ENCODE measurements around the gene TOLLIP.
"Not testable (repeated sequence)": the region's sequence is repeated elsewhere in the genome, so short reads cannot be mapped to it uniquely, and the experiment has no call there.

The TOLLIP gene

DNA sequence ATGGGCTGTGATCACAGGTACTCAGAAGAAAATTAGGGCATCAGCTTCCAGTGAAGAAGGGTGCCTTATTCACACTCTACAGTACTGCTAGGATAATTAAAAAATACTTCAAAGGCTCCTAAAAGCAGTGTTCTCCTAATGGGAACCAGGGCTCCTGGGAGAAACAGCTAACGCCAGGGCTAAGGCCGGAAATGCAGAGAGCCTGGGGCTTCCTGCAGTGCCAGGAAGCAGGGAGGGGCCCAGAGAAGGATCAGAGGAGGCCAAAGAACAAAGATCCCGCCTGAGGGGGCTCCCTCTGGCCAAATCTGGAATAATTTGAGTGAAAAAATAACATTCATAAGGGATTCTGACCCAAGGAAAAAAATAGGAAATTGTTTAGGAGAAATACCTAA is 27.5 kb downstream of the TOLLIP start:
- DNase-seq (ENCODE audit: low read depth), result no peak

DNA sequence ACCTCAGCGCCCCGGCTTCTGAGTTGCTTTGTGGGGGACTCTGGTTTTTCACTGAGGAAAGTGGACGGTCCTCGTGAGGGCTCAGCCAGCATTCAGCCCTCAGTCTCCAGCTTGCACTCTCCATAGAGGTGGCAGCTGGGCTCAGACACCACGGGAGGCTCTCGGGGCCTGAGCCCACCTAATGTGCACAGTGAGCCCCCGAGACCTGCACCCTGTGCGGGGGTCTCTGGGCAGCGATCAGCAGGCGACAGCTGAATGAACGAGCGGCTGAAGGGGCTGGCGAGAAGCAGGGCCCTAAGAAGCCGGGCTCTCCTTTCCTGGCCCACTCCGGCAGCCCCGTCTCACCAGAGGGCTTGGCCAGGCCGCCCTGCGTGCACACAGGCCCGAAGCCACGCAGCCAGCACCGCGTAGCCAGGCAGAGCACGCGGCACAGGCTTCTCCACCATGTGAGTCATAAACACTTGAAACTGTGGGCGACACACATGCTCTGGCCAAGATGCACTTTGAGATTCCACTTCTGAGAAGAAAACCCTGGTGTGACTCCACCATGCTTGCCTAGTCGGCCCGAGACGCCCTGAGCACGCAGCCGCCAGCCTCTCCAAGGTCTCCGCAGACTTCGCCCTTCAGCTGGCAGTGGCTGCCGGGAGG is 28.0 kb downstream of the TOLLIP start:
- no peak for DNase-seq (ENCODE audit: low read depth)

DNA sequence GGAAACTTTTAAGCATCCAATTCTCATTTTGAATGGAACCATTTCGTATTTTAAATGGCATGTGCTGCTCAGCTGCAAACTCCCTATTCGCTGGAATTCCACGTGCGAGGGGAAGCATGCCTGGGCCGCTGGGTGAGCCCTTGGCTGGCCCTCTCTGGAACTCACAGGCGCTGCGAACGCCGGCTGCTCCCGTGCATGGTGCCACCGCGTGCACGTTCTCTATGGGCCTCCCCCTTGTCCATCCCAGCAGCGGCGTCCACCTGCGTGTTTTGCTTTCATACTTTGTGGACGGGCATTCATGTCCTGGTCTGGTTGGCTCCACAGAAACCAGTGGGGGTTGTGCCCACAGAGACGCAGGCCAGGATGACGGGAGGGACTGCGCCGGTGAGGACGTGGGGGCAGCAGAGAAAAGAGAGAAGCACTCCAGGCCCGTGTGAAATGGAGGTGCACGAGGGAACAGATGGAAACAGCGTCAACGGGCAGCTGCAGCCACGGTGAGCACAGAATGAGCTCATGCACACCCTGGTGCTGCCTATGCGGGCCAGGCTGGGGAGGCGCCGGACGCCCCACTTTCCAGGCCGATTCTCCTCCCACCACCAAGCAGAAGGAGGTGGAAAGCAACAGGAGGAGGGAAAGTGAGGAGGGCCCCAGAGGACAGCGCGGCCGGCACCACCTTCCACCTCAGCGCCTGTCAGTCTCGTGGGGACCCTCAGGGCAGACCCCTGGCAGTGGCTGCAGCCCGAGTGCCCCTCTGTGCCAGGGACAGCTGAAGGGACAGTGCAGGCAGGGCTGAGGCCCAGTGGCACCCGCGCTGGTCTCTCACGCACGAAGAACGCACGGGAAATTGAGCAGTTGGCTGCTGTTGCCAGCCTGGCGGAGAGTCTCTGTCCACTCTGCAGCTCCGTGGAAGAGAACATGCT is 29.1 kb downstream of the TOLLIP start:
- DNase-seq (ENCODE audit: low read depth), result no peak

DNA sequence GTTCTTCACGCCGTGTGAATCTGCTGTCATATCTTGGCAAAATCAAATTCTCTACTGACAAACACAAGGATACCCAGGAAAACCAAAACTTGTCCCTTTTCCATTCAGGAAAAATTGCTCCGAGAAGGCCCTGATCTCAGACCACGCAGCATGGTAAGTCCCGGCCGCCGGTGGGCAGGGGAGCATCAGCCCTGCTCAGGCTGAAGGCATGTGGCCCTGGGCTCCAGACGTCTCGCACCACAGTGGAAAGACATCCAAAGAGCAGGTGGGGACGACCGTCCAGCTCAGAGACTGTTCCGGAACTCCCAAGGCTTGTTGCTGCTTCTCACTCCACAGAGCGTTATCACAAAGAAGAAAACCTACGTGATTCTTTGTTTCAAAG is 29.8 kb downstream of the TOLLIP start:
- no peak for DNase-seq (ENCODE audit: low read depth)

DNA sequence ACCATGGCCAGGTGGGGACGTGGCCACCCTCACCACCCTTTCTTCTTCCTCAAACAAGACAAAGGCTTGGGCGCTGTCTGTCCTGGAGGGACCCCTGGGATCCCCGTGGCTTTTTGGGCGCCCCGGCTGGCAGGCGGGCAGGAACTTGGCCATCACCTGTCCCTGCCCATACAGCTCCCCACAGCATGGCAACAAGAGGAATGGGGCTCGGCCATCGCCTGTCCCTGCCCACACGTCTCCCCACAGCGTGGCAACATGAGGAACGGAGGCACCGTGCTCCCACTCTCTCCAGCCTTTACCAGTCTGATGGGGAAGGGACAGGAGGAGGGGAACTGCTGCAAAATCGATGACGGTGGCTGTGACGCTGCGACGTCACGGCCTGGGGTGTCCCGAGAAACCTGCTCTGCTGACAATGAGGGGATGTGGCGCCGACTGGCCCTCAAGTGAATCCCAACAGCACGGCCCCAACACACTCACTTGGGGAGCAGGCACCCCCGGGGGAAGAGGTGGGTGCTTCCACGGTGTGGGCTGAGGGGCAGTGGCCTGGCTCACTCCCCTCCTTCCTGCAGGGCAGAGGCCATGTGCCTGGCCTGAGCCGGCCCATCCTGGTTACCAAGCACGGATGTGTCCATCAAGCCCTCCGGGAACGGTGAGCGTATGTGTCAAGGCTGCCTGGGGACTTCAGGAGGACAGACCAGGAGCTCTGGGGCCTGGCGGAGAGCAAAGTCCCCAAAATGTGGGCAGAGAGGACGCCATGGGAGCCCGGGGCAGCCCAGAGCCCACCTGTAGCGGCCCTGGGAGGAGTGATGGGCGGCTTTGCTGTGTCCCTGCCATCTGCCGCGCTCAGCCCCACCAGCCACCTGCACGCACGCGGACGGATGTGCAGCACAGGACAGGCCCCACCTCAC is 30.4 kb downstream of the TOLLIP start:
- DNase-seq (ENCODE audit: low read depth), result no peak

DNA sequence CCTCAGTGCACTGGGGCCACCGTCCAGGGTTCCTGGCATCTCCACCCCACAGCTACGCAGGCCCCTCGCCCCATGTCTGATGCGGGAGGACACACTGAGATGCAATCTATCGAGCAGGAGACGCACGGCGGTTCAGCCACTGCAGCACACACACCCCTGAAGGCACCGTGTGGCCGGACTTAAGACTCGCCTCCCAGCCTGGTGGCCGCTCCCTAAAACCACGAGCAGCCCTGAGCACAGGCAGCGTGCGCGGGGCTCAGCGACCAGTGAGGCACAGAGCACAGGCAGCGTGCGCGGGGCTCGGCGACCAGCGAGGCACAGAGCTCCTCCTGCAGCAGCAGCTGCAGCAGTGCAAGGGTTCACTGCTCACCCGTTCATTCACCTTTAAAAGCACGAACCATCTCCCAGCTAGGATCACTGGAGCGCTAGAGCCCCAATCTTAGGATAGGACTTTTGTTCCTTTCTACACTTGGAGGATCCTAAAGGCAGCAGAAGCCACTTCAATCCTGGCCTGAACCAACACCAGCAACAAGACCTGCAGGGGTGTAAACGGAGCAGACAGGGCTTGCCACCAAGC is 31.4 kb downstream of the TOLLIP start:
- no peak for DNase-seq (ENCODE audit: low read depth)

DNA sequence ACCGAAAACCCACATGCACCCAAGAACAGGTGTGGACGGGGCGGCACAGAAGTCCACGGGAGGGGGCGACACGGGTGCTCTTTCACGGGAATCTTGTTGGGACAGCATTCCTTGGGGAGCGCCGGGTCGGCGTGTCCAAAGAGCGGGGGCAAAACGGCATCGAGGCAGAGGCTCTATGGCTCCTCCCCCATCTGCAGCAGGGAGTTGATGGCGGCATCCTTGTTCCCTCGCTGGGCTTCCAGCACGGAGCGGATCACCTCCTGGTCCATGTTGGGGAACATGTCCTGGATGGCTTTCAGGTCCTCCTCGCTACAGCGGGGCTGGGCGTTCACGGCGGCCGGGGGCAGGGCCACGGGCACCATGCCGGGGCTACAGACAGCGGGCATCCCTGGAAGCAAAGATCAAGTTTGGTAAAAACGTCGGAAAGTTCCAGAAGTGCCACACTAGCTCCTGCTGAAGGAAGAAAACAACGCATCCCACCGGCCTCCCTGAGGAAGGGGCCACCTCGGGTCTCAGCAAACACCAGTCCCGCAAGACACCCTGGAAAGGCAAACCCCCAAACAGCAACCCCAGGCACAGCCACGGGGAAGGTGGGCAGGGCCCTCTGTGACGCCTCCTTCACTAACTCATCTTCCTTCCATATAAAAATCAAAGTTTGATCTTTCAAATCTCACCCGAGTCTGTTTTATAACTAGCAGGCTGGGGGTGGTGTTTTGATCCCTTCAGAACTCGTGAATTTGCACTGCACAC is 32.4 kb downstream of the TOLLIP start:
- no peak for DNase-seq (ENCODE audit: low read depth)

DNA sequence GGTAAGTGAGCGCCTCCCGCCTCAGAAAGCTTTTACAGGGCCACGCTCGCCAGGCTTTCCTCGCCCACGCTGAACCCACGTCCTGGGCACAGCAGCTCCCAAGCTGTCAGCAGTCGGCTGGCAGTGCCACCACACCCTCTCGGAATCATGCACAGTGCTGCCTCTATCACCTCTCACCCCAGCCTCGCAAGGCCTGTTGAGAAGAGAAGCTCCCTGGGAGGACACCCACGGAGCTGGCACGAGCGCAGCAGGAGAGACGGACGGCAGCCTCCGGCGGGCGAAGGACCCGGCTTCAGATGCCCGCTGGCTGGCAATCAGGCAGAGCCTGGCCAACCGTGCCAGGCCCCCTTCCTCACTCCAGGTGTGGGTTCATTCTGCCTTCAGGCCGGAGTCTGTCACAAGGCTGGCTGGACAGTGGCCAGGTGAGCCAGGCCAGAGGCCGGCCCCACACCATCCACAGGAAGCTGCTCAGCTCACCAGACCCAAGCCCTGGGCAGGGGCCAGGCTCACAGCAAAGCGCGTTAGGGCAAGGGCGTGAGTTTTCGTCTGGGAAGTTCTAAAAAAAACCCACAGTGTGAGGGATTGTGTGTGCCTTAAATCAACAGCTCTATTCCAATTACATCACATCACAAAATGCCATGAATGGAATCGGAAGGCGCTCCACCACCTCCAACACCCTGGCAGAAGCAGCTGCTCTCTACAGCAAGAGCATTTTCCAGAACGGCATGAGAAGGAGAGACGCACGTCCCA is 33.2 kb downstream of the TOLLIP start:
- no peak for DNase-seq (ENCODE audit: low read depth)

DNA sequence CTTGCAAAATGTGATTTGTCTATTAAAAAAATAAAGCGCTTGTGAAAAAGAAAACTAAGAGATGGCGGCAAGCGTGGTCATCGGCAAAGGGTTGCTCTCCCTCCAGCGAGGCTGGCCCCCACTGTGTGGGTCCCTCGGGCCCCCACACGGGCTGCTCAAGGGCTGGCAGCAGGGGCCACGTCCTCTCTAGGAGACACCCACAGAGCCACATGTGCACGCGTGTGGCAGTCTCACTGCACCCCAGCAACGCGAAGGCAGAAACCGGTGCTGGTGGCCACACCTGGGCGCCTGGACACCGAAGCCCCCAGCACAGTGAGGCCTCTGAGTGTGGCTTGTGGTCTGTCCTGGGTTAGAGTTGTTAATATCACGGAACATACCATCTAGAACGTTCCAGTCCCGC is 34.4 kb downstream of the TOLLIP start:
- no peak for DNase-seq (ENCODE audit: low read depth)

DNA sequence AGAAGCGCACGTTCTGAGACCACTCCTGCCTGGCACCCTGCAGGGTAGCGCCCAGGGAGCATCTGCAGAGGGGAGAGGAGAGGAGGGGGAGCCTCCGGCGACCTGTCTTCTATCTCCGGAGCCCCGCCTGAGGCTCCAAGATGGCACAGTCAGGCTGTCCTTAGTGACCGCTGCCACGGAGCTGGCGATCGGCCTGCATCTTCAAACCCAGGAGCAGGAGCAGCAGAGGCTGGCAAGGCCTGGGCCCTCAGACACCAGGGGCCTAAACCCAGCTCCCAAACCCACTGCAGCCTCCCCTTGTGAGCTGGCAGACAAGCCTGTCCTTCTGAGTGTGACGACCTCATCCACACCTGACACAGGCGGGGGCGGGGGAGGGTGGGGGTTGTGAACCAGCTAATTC is 34.9 kb downstream of the TOLLIP start:
- DNase-seq (ENCODE audit: low read depth), result no peak

DNA sequence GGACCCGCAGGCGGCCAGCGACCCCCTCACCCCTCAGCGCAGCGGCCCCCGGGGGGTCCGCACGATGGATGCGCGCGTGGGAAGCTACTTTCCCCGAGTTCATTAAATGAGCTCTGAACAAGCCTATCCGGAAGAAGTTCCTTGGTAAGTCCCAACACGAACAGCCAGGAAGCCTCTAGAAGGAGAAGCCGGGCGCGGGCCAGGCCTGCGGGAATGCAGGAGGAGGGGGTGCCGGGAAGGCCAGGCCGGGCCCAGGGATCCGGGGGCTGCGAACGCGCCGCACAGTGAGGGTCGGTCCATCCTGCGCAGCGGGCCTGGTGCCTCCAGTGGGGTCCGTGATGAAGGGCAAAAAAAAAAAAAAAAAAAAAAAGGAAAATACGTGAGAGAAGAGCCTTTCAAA is 36.9 kb downstream of the TOLLIP start:
- no peak for DNase-seq (ENCODE audit: low read depth)

DNA sequence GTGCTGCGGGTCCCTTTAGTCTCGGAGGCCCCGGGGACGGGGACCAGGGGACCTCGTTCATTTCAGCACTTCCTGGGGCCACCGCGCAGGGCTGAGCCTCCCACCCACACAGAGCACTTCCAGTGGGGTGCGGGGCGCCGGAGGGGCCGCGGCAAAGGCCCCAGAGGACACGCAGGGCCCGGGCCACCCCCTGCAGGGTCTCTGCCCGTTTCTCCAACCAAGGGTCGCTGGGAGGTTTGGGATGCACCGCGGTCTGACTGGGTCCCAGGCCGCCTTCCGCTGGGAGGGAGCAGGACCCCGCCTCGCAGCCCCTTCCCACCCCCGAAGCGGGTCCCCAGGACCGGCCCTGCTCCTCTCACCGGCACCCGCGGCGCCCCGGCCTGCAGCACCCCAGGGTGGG is 37.5 kb downstream of the TOLLIP start:
- no peak for DNase-seq (ENCODE audit: low read depth)

DNA sequence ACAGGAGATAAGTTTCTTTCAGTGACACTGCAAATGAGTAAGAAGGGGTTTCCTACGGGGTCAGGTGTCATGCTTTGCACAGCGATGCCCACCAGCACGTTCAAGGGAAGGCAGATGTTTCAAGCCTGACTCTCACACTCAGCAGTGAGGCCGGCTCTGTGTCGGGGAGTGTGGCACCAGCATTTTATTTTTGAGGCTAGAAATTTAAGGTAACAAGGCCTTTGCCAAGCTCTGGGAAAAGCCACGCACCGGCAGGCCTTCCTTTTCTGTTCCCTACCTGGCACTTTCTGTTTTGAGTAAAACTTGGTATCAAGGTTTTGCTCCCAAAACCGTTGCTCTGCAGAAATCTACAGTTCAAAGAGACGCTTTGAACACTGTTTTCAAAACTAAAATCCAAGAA is 38.0 kb downstream of the TOLLIP start:
- DNase-seq (ENCODE audit: low read depth), result no peak

DNA sequence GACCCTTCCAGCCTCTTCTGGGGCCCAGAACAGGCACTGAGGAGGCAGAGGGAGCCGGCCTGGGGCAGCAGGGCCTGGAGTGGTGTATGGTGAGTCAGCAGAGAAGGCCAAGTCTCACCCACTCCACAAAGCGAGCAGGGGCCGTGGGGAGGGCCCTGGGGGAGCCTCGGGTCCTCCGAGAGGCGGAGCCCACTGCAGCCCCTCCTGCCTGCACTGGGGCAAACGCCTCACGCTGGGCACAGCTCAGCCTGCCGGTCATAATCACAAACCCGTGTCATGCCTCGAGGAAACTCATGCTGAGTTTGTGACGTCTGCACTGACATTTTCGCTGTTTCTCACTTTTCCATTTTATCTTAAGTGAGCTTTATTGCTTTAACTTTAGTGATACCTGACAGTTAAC is 38.4 kb downstream of the TOLLIP start:
- DNase-seq (ENCODE audit: low read depth), result no peak

DNA sequence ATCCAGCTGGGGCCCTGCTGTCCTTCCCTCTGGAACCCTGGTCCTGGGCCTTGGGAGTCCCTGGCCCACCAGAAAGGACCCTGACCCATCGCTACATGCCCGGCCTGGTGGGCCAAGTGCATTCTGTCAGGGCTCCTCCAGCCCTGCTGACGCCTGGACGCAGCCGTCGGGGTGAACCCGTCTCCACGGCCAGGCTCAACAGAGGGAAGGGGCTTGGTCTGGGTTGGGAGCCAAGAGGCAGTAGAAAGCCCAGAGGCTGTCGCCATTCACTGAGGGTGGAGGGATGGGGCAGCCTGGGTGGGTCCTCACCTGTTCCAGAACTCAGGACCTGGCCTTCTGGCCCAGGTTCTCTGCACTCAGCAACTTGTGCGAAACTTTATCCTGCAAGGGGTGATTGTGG is 39.0 kb downstream of the TOLLIP start:
- DNase-seq (ENCODE audit: low read depth), result no peak

DNA sequence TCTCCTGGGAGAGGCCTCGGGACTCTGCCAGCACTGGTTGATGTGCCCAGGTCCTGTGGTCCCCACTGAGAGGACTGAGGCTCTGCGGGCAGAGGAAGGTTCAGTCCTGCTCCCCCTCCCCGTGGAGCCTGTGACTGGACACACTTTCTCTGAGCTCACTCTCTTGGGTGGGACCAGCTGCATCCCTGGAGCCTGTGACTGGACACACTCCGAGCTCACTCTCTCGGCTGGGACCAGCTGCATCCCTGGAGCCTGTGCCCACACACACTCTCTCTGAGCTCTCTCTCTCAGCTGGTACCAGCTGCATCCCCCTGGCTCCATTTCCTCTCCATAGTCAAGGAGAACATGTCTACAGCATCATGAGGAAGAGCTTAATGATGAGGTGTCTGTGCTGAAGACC is 39.5 kb downstream of the TOLLIP start:
- DNase-seq (ENCODE audit: low read depth), result no peak

DNA sequence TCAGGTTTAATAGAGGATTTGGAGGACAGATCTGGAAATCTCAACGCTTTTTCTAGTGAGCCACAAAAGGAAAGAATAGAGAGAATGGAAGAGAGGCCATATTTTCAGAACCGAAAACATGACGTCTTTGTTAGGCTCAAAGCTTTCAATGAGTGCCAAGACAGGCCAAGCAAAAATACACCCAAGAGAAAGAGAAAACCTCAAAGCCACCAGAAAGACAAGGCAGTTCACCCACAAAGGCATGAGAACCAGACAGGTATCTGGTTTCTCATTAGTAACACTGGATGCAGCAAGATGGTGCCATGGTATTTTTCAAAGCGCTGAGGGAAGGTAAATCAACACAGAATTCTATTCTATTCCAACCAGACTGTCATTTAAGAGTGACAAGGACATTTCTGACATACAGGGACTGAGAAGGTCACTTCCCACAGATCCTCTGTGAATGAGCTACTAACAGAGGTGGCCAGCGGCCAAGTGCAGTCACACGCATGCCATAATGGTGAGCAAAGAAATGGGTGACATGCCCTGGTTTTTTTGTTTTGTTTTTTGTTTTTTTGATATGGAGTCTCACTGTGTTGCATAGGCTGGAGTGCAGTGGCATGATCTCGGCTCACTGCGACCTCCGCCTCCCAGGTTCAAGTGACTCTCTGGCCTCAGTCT is 41.9 kb downstream of the TOLLIP start:
- DNase-seq (ENCODE audit: low read depth), result no peak

DNA sequence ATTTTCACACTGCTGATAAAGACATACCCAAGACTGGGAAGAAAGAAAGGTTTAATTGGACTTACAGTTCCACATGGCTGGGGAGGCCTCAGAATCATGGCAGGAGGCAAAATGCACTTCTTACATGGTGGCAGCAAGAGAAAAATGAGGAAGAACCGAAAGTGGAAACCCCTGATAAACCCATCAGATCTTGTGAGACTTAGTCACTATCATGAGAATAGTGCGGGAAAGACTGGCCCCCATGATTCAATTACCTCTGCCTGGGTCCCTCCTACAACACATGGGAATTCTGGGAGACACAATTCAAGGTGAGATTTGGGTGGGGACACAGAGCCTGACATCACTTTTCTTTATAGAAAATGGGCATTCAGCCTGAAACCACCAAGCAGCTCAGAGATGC is 42.5 kb downstream of the TOLLIP start:
- DNase-seq (ENCODE audit: low read depth), result not testable (repeated sequence)

DNA sequence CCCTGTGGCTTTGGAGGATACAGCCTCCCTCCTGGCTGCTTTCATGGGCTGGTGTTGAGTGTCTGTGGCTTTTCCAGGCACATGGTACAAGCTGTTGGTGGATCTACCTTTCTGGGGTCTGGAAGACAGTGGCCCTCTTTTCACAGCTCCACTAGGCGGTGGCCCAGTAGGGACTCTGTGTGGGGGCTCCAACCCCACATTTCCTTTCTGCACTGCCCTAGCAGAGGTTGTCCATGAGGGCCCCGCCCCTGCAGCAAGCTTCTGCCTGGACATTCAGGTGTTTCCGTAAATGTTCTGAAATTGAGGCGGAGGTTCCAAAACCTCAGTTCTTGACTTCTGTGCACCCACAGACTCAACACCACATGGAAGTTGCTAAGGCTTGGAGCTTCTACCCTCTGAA is 44.0 kb downstream of the TOLLIP start:
- DNase-seq (ENCODE audit: low read depth), result not testable (repeated sequence)

DNA sequence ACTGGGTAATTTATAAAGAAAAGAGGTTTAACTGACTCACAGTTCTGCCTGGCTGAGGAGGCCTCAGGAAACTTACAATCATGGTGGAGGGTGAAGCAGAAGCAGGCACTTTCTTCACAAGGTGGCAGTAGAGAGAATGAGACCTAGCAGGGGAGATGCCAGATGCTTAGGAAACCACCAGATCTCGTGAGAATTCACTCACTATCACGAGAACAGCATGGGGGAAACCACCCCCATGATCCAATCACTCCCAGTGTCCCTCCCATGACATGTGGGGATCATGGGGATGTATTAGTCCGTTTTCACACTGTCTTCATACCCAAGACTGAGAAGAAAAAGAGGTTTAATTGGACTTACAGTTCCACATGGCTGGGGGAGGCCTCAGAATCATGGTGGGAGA is 45.0 kb downstream of the TOLLIP start:
- DNase-seq (ENCODE audit: low read depth), result not testable (repeated sequence)

All from activated gamma-delta T cell treated with anti-CD3 and anti-CD28 coated beads, Interleukin-2, amount 50 U/mL, for 16 hours (primary cell).